ENCODE results near the gene EME1.

- no peak for TF ChIP-seq CTCF (IDR thresholded peaks at IDR 0.05; ENCODE audit: extremely low read depth in 1 of 2, insufficient read depth in 1 of 2, low read depth in 1 of 2, low read length in 2 of 2)
- TF ChIP-seq POLR2AphosphoS5 (IDR thresholded peaks at IDR 0.05; ENCODE audit: insufficient read depth, low read depth, low read length) = no peak
- TF ChIP-seq POLR2A (IDR thresholded peaks at IDR 0.05; ENCODE audit: low read depth, low read length) = no peak
- no peak for TF ChIP-seq EZH2 (IDR thresholded peaks at IDR 0.05; ENCODE audit: borderline replicate concordance, low read depth, low read length, severe bottlenecking)
- no peak for TF ChIP-seq MYC (IDR thresholded peaks at IDR 0.05; ENCODE audit: low read depth, low read length)
- TF ChIP-seq MAX (IDR thresholded peaks at IDR 0.05; ENCODE audit: insufficient read depth, insufficient read length) = no peak
- TF ChIP-seq GATA2 (IDR thresholded peaks at IDR 0.05; ENCODE audit: insufficient read depth, insufficient read length, low read depth, low read length) = no peak
- TF ChIP-seq JUN (IDR thresholded peaks at IDR 0.05; ENCODE audit: borderline replicate concordance, insufficient read depth, insufficient read length, low read depth) = no peak
- TF ChIP-seq FOS (IDR thresholded peaks at IDR 0.05; ENCODE audit: borderline replicate concordance, insufficient read depth, low read length) = no peak
These were observed 19.3 kb upstream of the EME1 start for GRCh38 chr17:50353600-50354195.
